ENCODE data around the gene BRD3OS. TPM values are rescaled to one million over a fixed set of nuclear protein-coding genes. Genes with fewer than 3 reads are reported as not detected.

Gene BRD3OS, protein sequence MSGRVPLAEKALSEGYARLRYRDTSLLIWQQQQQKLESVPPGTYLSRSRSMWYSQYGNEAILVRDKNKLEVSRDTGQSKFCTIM
- polyA plus RNA-seq (2012; ENCODE audit: insufficient read depth, insufficient read length, low read depth): 108 TPM

GRCh38 chr9:134024828-134025605 lies at the start of gene BRD3OS:
Gene BRD3OS, plus strand, starts transcription at chr9:134025481. Its CDS starts 1,267 bp downstream, at chr9:134026748.
- H3K4me1 ChIP-seq: no peaks in the 10 kb centered on the region
- H3K9me3 ChIP-seq: no peaks in the 10 kb centered on the region
- H3K4me3 ChIP-seq (ENCODE audit: low read depth, low read length): peak within 1 kb of the TSS; percentile 67
- peak; percentile 99 for DNase-seq
- TF ChIP-seq CTCF (IDR thresholded peaks at IDR 0.05; ENCODE audit: low read depth, low read length): no peak
- no peaks in the 10 kb centered on the region for H3K27me3 ChIP-seq
- H3K36me3 ChIP-seq: peaks cover 10% of the 10 kb centered on the region; the same call in 1 of the 2 replicates

DNA sequence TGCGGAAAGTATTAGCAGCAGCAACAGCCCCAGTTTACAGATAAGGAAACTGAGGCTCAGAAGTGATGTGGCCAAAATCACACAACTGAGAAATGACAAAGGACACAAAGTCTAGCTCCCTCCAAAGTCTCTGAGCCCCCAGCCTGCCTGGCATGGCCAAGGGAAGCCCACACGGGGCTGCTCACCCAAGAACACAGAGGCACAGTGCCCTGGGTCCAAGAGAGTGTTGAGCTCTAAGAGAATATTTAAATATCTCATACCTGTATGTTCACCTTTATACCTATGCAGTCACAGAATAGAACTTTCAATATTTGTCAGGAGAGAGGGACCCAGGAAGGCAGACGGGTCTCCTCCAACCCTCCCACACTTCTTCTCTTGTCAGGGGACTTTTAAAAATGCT lies 49.8 kb upstream of the BRD3OS start:
- H3K4me3 ChIP-seq (ENCODE audit: low read depth, low read length): no peak overlapping the region
- no peaks in the 10 kb centered on the region for H3K9me3 ChIP-seq
- peaks cover 14% of the 10 kb centered on the region for H3K36me3 ChIP-seq
- no peak for DNase-seq
- no peaks in the 10 kb centered on the region for H3K27me3 ChIP-seq
- TF ChIP-seq CTCF (IDR thresholded peaks at IDR 0.05; ENCODE audit: low read depth, low read length): no peak
- peaks cover 41% of the 10 kb centered on the region for H3K4me1 ChIP-seq

GRCh38 chr9:133976191-133976861 lies 49.0 kb upstream of the BRD3OS start:
- no peak for TF ChIP-seq CTCF (IDR thresholded peaks at IDR 0.05; ENCODE audit: low read depth, low read length)
- no peaks in the 10 kb centered on the region for H3K9me3 ChIP-seq
- no peaks in the 10 kb centered on the region for H3K27me3 ChIP-seq
- DNase-seq: no peak
- peaks cover 45% of the 10 kb centered on the region for H3K4me1 ChIP-seq
- peaks cover 17% of the 10 kb centered on the region for H3K36me3 ChIP-seq
- no peak overlapping the region for H3K4me3 ChIP-seq (ENCODE audit: low read depth, low read length)

GRCh38 chr9:133976887-133977286 lies 48.4 kb upstream of the BRD3OS start:
- peaks cover 46% of the 10 kb centered on the region for H3K4me1 ChIP-seq
- H3K9me3 ChIP-seq: no peaks in the 10 kb centered on the region
- peaks cover 23% of the 10 kb centered on the region for H3K36me3 ChIP-seq
- DNase-seq: no peak
- no peak for TF ChIP-seq CTCF (IDR thresholded peaks at IDR 0.05; ENCODE audit: low read depth, low read length)
- no peaks in the 10 kb centered on the region for H3K27me3 ChIP-seq
- no peak overlapping the region for H3K4me3 ChIP-seq (ENCODE audit: low read depth, low read length)

DNA sequence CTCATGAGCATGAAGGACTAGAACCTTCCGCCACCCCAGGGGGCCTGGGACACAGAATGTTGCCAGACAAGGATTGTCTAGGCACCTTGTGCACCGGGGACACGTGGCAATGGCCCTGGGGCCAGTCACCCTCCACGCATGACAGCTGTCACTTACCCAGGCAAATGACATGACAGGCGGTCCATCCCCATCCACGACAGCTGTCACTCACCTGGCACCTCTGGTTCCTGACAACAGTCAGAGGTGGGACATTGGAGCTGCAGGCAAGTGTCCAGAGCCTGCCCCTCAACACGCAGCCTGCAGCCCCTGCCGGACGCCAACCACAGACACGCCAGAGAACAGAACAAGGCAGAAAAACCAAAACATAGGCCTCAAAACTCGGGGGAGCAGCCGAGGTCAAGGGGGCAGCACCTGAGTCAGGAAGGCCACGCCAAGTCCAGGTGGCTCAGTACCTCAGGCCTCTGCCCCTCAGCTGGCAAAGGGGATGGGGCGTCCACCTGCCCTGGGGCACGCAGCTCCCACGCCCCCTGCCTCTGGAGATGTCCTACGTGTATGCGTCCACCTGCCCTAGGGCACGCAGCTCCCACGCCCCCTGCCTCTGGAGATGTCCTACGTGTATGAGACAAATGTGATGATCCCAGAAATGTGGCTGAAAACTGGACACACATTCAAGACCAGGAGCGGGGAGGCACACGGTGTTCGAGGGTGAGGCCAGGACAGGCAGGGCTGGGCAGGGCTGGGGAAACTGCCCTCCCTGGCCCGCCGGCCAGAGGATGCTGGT lies 47.7 kb upstream of the BRD3OS start:
- peaks cover 29% of the 10 kb centered on the region for H3K36me3 ChIP-seq
- no peaks in the 10 kb centered on the region for H3K27me3 ChIP-seq
- TF ChIP-seq CTCF (IDR thresholded peaks at IDR 0.05; ENCODE audit: low read depth, low read length): no peak
- no peaks in the 10 kb centered on the region for H3K9me3 ChIP-seq
- no peak overlapping the region for H3K4me3 ChIP-seq (ENCODE audit: low read depth, low read length)
- peaks cover 46% of the 10 kb centered on the region for H3K4me1 ChIP-seq
- no peak for DNase-seq
